K562 (cell line): Measurements from ENCODE around the gene CLDN5. TPM values are rescaled to one million over a fixed set of nuclear protein-coding genes. Genes with fewer than 3 reads are reported as not detected.

Experiments used
- ASH1L ChIP-seq: fragments of 450-650 bp; IDR thresholded peaks from 2 replicates; pipeline ENCODE4 v1.6.1; 2018; ENCODE audit warnings: borderline replicate concordance, mild to moderate bottlenecking, low read depth; ENCODE audit not compliant: partially characterized antibody
- DDX20 ChIP-seq: fragments of 450-650 bp; IDR thresholded peaks from 2 replicates; pipeline ENCODE4 v1.6.1; 2016; ENCODE audit warnings: missing genetic modification characterization, low read depth, mild to moderate bottlenecking, missing compliant biosample characterization, moderate library complexity
- EHMT2 ChIP-seq: fragments of 450-650 bp; IDR thresholded peaks from 2 replicates; pipeline ENCODE4 v1.6.1; 2018; ENCODE audit warnings: antibody characterized with exemption
- LEF1 ChIP-seq: fragments of 450-650 bp; IDR thresholded peaks from 2 replicates; pipeline ENCODE4 v1.6.1; 2016; ENCODE audit warnings: mild to moderate bottlenecking
- MCM5 ChIP-seq: fragments of 450-650 bp; IDR thresholded peaks from 2 replicates; pipeline ENCODE4 v1.6.1; 2016; ENCODE audit warnings: low read depth
- RB1 ChIP-seq: fragments of 450-650 bp; IDR thresholded peaks from 2 replicates; pipeline ENCODE4 v1.6.1; 2017; ENCODE audit warnings: low read depth, mild to moderate bottlenecking
- SNIP1 ChIP-seq: fragments of 450-650 bp; IDR thresholded peaks from 2 replicates; pipeline ENCODE4 v1.7.1; 2017; ENCODE audit warnings: low read depth, mild to moderate bottlenecking
- SPI1 ChIP-seq: IDR thresholded peaks from 2 replicates; pipeline ENCODE4 v1.6.1; 2011; ENCODE audit warnings: low read depth, low read length, control low read depth, borderline replicate concordance
- TGIF2 ChIP-seq: sonication (generic); formaldehyde crosslinking; IDR thresholded peaks from 2 replicates; pipeline ENCODE4 v1.8.1; 2022; ENCODE audit warnings: mild to moderate bottlenecking, missing genetic modification reagents, moderate library complexity
- ZKSCAN8 ChIP-seq: fragments of 200-800 bp; sonication (Bioruptor generic); IDR thresholded peaks from 2 replicates; pipeline ENCODE4 v1.6.1; 2016; ENCODE audit warnings: missing genetic modification characterization, missing compliant biosample characterization
- ZNF184 ChIP-seq: sonication (generic); formaldehyde crosslinking; IDR thresholded peaks from 2 replicates; pipeline ENCODE4 v1.5.0; 2020; ENCODE audit warnings: missing genetic modification reagents
- ZNF696 ChIP-seq: fragments of 250-450 bp; sonication (Bioruptor Pico); conservative IDR thresholded peaks from 2 replicates; pipeline ENCODE4 v1.4.0; 2020; ENCODE audit warnings: mild to moderate bottlenecking, moderate library complexity
- ZNF77 ChIP-seq: fragments of 250-450 bp; sonication (Bioruptor Pico); IDR thresholded peaks from 2 replicates; pipeline ENCODE4 v1.5.0; 2020
- polyA plus RNA-seq, 8 experiments: library from polyadenylated mRNA; depleted of rRNA in 4 of 8; stranded (reverse) in 5 of 8; unstranded in 3 of 8; fragments of >200 nt; fragmentation: Nextera tagmentation in 2 of 8; fragmentation: Illumina TruSeq in 1 of 8; extraction: Ambion mirVana in 2 of 8; extraction: Trizol in 1 of 8; gene quantifications; 2 replicates each; pipeline versions ENCODE4 v1.2.1 to v1.2.3, GENCODE V29; 2011 to 2014; ENCODE audit warnings: inconsistent platforms in 1 of 8, missing spikeins in 1 of 8
- total RNA-seq, 7 experiments: library from RNA; depleted of rRNA in 6 of 7; stranded (reverse); fragments of >200 nt in 6 of 7; fragmentation: Illumina TruSeq in 2 of 7; extraction: Trizol in 2 of 7; gene quantifications; 2 replicates each; pipeline versions ENCODE4 v1.2.1 to v1.2.3, GENCODE V29; 2011 to 2021; ENCODE audit warnings: low replicate concordance in 1 of 7
- TF ChIP-seq, protein P1 (sequence below): fragments of 450-650 bp; IDR thresholded peaks from 2 replicates; pipeline ENCODE4 v1.6.1; 2017; ENCODE audit warnings: antibody characterized with exemption, mild to moderate bottlenecking
- TF ChIP-seq, protein P2 (sequence below): IDR thresholded peaks from 2 replicates; pipeline ENCODE4 v1.6.1; 2011; ENCODE audit warnings: borderline replicate concordance, low read depth, mild to moderate bottlenecking, moderate library complexity, low read length; ENCODE audit not compliant: insufficient read depth, poor library complexity, severe bottlenecking
- TF ChIP-seq, protein P3 (sequence below): fragments of 450-650 bp; formaldehyde crosslinking; IDR thresholded peaks from 2 replicates; pipeline ENCODE4 v1.4.0; 2022; ENCODE audit warnings: missing genetic modification characterization
- TF ChIP-seq, protein P4 (sequence below): sonication (generic); formaldehyde crosslinking; IDR thresholded peaks from 2 replicates; pipeline ENCODE4 v1.8.0; 2023; ENCODE audit warnings: mild to moderate bottlenecking, missing genetic modification reagents

The CLDN5 gene
- total and polyA plus RNA-seq, 9 of the 15 experiments (the other 6 are each of a cell fraction or from before 2014, with no cell fraction given): 0.20 TPM; not detected in 8

DNA sequence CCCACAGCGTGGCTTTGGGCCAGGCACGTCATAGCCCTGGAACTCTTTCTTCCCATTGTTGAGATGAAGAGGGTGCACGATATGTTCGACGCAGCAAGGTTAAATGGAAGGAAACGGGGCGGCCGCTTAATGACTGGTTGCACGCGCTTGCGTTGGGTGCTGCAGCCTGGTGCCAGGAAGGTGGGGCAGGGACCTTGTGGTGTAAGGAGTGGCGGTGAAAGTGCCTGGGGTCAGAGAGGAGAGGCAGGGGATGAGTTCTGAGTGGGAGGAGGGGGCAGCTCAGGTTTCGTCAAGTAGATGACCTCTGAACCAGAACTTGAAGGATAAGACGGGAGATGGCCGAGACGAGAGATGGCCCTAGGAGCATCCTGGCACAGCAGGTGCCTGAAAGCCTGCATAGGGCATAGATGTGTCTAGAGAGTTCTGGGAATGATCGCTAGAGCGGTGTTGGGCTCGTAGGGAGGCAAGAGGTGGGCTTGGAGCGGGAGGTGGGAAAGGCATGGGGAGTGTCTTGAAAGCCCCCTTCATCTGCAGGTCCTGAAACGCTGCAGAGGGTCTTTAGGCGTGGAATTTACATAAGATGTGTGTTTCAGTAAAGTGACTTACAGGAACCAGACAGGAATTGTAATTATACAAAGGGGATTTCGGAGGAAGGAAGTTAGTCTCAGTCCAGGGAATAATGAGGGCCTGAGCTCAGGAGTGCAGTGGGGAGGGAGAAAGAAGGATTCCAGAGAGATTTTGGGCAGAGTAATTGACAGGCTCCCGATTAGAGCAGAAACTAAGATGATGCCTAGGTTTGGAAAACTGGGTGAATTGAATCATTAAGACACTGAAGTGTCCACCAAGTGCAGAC, 43.2 kb upstream of the CLDN5 start (continued):
- TF ChIP-seq, protein P1, sequence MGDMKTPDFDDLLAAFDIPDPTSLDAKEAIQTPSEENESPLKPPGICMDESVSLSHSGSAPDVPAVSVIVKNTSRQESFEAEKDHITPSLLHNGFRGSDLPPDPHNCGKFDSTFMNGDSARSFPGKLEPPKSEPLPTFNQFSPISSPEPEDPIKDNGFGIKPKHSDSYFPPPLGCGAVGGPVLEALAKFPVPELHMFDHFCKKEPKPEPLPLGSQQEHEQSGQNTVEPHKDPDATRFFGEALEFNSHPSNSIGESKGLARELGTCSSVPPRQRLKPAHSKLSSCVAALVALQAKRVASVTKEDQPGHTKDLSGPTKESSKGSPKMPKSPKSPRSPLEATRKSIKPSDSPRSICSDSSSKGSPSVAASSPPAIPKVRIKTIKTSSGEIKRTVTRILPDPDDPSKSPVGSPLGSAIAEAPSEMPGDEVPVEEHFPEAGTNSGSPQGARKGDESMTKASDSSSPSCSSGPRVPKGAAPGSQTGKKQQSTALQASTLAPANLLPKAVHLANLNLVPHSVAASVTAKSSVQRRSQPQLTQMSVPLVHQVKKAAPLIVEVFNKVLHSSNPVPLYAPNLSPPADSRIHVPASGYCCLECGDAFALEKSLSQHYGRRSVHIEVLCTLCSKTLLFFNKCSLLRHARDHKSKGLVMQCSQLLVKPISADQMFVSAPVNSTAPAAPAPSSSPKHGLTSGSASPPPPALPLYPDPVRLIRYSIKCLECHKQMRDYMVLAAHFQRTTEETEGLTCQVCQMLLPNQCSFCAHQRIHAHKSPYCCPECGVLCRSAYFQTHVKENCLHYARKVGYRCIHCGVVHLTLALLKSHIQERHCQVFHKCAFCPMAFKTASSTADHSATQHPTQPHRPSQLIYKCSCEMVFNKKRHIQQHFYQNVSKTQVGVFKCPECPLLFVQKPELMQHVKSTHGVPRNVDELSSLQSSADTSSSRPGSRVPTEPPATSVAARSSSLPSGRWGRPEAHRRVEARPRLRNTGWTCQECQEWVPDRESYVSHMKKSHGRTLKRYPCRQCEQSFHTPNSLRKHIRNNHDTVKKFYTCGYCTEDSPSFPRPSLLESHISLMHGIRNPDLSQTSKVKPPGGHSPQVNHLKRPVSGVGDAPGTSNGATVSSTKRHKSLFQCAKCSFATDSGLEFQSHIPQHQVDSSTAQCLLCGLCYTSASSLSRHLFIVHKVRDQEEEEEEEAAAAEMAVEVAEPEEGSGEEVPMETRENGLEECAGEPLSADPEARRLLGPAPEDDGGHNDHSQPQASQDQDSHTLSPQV: no peak
- TF ChIP-seq ZNF184 (CRISPR knock-in tag) (no peak), MCM5 (no peak), TGIF2 (no peak), RB1 (no peak), EHMT2 (no peak), ZNF696 (CRISPR knock-in tag) (no peak), ZNF77 (CRISPR knock-in tag) (no peak), DDX20 (tag) (no peak), SPI1 (no peak), SNIP1 (no peak), ZKSCAN8 (CRISPR knock-in tag) (no peak), ASH1L (no peak), LEF1 (no peak)
- TF ChIP-seq, protein P2, sequence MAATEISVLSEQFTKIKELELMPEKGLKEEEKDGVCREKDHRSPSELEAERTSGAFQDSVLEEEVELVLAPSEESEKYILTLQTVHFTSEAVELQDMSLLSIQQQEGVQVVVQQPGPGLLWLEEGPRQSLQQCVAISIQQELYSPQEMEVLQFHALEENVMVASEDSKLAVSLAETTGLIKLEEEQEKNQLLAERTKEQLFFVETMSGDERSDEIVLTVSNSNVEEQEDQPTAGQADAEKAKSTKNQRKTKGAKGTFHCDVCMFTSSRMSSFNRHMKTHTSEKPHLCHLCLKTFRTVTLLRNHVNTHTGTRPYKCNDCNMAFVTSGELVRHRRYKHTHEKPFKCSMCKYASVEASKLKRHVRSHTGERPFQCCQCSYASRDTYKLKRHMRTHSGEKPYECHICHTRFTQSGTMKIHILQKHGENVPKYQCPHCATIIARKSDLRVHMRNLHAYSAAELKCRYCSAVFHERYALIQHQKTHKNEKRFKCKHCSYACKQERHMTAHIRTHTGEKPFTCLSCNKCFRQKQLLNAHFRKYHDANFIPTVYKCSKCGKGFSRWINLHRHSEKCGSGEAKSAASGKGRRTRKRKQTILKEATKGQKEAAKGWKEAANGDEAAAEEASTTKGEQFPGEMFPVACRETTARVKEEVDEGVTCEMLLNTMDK: no peak
- TF ChIP-seq, protein P3, sequence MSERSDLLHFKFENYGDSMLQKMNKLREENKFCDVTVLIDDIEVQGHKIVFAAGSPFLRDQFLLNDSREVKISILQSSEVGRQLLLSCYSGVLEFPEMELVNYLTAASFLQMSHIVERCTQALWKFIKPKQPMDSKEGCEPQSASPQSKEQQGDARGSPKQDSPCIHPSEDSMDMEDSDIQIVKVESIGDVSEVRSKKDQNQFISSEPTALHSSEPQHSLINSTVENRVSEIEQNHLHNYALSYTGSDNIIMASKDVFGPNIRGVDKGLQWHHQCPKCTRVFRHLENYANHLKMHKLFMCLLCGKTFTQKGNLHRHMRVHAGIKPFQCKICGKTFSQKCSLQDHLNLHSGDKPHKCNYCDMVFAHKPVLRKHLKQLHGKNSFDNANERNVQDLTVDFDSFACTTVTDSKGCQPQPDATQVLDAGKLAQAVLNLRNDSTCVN (CRISPR knock-in tag): 0 out of 2 replicates have a peak, but pooled peaks have one; percentile 19
- TF ChIP-seq, protein P4, sequence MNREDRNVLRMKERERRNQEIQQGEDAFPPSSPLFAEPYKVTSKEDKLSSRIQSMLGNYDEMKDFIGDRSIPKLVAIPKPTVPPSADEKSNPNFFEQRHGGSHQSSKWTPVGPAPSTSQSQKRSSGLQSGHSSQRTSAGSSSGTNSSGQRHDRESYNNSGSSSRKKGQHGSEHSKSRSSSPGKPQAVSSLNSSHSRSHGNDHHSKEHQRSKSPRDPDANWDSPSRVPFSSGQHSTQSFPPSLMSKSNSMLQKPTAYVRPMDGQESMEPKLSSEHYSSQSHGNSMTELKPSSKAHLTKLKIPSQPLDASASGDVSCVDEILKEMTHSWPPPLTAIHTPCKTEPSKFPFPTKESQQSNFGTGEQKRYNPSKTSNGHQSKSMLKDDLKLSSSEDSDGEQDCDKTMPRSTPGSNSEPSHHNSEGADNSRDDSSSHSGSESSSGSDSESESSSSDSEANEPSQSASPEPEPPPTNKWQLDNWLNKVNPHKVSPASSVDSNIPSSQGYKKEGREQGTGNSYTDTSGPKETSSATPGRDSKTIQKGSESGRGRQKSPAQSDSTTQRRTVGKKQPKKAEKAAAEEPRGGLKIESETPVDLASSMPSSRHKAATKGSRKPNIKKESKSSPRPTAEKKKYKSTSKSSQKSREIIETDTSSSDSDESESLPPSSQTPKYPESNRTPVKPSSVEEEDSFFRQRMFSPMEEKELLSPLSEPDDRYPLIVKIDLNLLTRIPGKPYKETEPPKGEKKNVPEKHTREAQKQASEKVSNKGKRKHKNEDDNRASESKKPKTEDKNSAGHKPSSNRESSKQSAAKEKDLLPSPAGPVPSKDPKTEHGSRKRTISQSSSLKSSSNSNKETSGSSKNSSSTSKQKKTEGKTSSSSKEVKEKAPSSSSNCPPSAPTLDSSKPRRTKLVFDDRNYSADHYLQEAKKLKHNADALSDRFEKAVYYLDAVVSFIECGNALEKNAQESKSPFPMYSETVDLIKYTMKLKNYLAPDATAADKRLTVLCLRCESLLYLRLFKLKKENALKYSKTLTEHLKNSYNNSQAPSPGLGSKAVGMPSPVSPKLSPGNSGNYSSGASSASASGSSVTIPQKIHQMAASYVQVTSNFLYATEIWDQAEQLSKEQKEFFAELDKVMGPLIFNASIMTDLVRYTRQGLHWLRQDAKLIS: no peak
